ENCODE results near the gene POU4F1.

The POU4F1 gene

DNA sequence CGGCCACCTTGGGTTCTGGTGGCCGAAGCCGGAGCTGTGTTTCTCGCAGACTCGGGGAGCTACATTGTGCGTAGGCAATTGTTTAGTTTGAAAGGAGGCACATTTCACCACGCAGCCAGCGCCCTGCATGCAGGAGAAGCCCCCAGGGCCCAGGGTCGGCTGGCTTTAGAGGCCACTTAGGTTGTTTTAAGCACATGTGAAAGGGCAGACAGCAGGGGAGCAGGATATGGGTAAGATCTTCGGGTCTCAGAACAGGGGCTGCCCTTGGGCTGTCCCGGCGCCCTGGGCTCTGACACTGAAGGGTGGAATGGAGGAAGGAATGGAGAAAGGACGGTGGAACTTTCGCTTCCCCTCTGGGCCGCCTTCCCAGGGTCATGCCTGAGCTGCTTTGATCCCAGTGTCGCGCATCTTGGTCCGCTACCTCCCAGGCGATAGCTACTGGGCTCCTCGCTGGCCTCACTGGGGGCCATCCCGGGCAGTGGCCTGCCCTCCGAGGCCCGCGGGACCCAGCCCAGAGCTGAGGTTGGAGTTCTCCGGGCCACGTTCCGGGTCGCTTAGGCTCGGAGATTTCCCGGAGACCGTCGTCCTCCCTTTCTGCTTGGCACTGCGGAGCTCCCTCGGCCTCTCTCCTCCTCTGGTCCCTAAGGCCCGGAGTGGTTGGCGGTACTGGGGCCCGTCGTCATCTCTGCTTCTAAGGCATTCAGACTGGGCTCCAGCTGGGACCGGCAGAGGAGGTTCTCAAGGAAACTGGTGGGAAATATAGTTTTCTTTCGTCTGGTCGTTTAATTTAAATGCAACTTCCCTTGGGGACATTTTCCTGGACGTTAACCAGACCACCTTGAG is 4.3 kb upstream of the POU4F1 start:
- no peak for DNase-seq (ENCODE audit: low read depth in 2 of 2)

GRCh38 chr13:78606471-78607408 is 3.4 kb upstream of the POU4F1 start:
- DNase-seq (ENCODE audit: low read depth in 2 of 2), result no peak

DNA sequence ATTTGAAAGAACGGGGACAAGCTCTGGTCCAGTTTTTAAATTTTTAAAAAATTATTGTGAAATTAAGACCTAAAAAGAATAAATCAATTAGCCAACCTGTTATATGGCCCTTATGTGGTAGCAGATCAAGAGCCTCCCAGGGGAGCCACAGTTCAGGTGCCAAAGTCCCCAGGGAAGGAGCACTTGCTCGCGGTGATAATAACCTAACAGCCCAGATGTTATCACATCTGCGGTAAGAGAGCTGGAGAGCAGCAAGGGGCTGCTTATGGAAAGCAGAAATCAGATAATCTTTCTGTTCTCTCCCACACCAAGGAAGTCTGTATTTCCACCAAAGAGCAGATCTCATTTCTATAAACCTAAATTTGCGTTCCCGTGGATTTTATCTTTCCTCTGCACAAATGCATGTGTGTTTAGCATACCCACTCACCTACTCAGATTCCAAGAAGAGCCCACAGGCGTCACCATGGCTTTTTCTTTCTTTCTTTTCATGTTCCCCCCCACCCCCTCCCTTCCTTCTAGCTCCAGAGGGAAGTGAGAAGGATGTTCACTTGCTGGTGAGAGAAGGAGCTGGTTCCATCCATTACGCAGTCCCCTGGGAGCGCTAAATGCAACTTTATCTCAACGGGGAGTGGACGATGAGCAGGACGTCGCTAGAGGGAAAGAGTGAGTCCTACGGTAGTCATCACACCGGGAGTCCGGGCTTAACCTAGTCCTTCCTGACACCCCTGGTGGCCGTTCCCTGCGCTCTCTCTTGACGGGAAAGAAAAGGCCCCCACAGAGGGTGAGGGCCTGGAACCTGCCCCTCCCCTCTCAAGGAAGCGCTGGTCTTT is 1.6 kb upstream of the POU4F1 start:
- DNase-seq (ENCODE audit: low read depth in 2 of 2), result no peak

DNA sequence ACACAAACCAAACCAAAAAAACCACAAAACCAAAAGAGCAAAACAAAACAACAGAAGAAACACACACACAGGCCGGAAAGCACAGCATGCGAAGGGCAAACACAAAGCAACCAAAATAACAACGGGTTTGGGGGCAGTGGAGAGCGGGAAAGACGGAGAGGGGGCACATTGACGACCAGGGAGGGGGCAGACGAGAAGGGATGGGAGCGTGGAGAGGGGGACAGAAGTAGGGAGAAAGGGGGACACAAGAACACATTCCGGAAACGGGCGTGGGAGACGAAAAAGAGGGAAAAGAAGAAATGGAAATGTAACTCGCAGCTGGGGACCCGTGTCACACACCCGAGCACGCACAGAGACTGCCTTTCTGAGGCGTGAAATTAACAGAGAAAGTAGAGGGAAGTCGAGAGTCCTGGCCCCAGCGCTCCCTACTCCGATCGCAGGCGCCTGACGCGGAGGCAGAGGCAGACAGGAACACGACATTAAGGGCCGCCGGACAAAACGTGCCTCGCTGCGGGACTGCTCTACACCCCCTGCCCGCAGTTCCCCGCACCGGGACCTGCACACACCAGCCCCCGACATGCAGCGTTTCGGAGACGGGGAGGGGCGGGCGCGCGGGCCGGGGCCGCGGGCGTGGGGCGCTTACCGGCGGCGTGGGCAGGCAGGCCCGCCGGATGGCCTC is 652 bp downstream of the POU4F1 start:
- DNase-seq (ENCODE audit: low read depth in 2 of 2), result no peak

DNA sequence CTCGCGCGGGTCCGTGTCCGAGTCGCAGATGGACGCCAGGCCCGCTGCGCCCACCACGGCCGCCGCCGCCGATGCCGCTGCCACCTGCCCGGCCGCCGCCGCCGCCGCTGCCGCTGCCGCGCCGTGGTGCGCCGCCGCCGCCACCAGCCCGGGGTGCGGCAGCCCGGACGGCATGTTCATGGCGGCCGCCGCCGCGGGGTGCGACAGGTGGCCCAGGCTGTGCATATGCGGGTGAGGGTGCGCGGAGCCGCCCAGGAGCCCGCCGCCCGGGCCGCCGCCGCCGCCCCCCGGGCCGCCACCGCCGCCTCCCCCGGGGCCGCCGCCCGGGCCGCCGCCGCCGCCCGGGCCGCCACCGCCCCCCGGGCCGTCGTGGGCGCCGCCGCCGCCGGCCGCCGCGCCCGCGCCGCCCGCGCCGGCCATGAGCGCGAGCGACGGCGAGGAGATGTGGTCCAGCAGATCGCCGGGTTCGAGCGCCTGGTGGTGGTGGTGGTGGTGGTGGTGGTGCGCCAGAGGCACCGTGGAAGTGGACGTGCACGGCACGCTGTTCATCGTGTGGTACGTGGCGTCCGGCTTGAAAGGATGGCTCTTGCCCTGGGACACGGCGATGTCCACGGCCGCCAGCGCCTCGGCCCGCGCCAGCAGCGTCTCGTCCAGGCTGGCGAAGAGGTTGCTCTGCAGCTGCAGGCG is 1.3 kb downstream of the POU4F1 start:
- no peak for DNase-seq (ENCODE audit: low read depth in 2 of 2)

DNA sequence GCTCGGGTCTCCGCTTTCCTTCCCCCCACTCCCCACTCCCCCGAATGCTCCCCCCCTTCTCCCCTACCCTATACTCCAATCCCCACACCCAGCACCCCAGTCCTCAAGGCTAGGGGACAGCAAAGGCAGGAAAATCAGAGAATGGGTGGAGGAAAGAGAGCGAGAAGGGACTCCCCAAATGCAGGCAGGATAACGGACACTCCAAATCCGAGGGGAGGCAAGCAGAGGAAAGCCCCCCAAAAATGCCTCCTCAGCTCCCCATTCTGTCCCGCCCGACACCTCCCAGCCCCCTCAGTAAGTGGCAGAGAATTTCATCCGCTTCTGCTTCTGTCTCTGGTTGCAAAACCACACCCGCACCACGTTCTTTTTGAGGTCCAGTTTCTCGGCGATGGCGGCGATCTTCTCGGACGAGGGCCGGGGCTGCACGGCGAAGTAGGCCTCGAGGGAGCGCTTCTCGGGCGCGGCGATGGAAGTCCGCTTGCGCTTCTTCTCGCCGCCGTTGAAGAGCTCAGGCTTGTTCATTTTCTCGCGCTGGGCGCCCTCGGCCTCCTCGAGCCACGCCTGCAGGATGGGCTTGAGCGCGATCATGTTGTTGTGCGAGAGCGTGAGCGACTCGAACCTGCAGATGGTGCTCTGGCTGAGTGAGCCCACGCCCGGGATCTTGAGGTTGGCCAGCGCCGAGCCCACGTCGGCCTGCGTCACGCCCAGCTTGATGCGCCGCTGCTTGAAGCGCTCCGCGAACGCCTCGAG is 2.1 kb downstream of the POU4F1 start:
- no peak for DNase-seq (ENCODE audit: low read depth in 2 of 2)

DNA sequence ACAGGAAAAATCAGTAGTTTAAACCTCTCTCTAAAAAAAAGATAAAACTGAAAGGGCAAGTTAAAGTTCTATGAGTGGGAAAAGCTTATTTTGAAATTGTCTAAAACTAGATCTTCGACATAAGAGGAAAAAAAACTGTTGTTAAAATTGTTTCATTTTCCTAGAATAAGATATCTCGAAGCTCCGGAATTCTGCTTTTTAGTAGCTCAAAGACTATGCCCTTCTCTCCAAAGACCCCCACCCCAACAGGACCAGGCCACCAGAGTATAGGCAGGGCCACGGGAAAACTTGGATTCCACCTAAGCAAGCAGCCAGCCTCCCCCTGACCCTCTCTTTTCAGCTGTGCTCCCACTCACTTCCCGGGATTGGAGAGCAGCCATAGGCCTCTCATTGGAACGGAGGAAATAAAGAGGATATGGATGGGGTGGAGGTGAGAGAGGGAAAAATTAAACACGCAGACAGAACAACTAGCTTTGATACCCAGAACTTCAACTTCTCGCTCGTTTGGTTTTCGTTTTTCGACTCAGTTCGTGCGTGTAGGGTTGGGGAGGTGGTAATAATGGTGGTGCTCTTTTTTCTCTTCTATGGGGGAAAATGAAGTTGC is 3.0 kb downstream of the POU4F1 start:
- no peak for DNase-seq (ENCODE audit: low read depth in 2 of 2)

GRCh38 chr13:78599645-78600279 is 3.6 kb downstream of the POU4F1 start:
- no peak for DNase-seq (ENCODE audit: low read depth in 2 of 2)

DNA sequence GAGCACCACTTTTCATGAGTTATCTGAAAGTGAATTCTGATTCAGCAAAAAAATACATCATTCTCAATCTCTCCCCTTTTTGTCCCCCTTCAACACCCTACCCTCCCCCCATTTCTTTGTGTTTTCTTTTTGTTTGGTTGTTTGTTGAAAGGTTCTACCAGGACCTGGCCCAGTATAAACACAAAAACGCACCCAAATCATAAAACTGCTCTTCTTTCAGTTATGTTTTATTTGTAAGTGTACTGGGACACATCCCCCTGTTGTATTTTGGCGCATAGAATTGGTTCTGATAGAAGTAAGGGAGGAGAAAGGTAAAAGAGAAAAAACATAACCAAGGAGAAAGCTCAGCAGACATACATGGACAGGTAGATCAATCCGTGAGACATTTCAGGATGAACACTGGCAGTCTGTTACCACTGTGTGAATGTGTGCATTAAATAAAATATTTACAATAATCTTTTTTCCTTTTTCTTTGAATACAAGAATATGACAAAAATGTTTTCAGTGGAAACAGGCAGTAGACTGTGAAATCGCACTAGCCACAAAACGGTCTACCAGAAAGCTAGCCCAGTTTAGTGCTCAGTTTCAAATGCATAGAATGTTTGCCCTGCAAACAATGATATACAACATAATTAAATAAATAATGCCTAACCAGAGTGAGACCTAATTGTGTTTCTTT is 4.2 kb downstream of the POU4F1 start:
- DNase-seq (ENCODE audit: low read depth in 2 of 2), result no peak

GRCh38 chr13:78598116-78598781 is 5.1 kb downstream of the POU4F1 start:
- no peak for DNase-seq (ENCODE audit: low read depth in 2 of 2)

- DNase-seq (ENCODE audit: low read depth in 2 of 2), result no peak
Measured at GRCh38 chr13:78597602-78597932, 5.8 kb downstream of the POU4F1 start.

GRCh38 chr13:78596736-78597601 is 6.4 kb downstream of the POU4F1 start:
- no peak for DNase-seq (ENCODE audit: low read depth in 2 of 2)

GRCh38 chr13:78596399-78596735 is 7.0 kb downstream of the POU4F1 start:
- DNase-seq (ENCODE audit: low read depth in 2 of 2), result no peak

GRCh38 chr13:78595495-78596398 is 7.6 kb downstream of the POU4F1 start:
- no peak for DNase-seq (ENCODE audit: low read depth in 2 of 2)

DNA sequence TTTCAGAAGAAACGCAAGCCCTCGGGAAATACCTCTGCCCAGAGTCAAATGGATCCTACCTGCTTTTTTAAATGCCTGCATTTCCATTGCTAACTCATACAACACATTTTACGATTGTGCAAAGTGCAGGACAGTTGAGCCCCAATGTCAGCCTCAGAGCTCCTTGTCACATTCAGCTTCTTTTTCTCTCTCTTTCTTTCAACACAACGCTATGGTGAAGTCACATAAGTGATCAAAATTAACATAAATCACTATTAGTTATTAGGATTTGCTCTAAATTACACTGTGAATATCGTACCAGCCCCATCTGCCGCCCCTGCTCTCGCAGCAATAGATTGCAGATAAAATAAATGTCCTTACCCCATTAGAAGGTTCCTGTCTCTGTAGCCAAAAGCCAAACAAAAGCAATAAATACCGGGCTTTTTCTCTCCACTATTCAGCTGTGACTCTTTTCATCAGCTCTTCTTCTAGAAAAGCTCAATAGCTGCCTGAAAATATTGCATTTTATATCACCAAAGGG is 8.8 kb downstream of the POU4F1 start:
- no peak for DNase-seq (ENCODE audit: low read depth in 2 of 2)

All from fibroblast of skin of left quadriceps (primary cell).